ENCODE data around the gene PLAC9.

PLAC9 gene

GRCh38 chr10:80139265-80139664, 6.7 kb downstream of the PLAC9 start:
- Histone ChIP-seq H3K4me3 (replicated peaks; ENCODE audit: insufficient read depth, low read length) (no peak overlapping the region), H3K27me3 (ENCODE audit: insufficient read depth, poor library complexity, severe bottlenecking) (peaks cover 2% of the 10 kb centered on the region), H3K27ac (replicated peaks) (no peak overlapping the region)
- no peak for DNase-seq (ENCODE audit: low read depth in 1 of 2, low spot score in 1 of 2)
- TF ChIP-seq REST (IDR thresholded peaks at IDR 0.05; ENCODE audit: insufficient replicate concordance, low read depth) (no peak), GABPA (IDR thresholded peaks at IDR 0.05; ENCODE audit: low read depth) (no peak), SPI1 (IDR thresholded peaks at IDR 0.05; ENCODE audit: borderline replicate concordance, low read depth) (no peak), CTCF (IDR thresholded peaks at IDR 0.05; ENCODE audit: insufficient read depth, low read length) (no peak), POLR2AphosphoS5 (IDR thresholded peaks at IDR 0.05; ENCODE audit: low read depth) (no peak)

- no peak for DNase-seq (ENCODE audit: low read depth in 1 of 2, low spot score in 1 of 2)
- Histone ChIP-seq H3K27ac (replicated peaks) (no peak overlapping the region), H3K4me3 (replicated peaks; ENCODE audit: insufficient read depth, low read length) (no peak overlapping the region), H3K27me3 (ENCODE audit: insufficient read depth, poor library complexity, severe bottlenecking) (no peaks in the 10 kb centered on the region)
- TF ChIP-seq SPI1 (IDR thresholded peaks at IDR 0.05; ENCODE audit: borderline replicate concordance, low read depth) (no peak), GABPA (IDR thresholded peaks at IDR 0.05; ENCODE audit: low read depth) (no peak), CTCF (IDR thresholded peaks at IDR 0.05; ENCODE audit: insufficient read depth, low read length) (no peak), POLR2AphosphoS5 (IDR thresholded peaks at IDR 0.05; ENCODE audit: low read depth) (no peak), REST (IDR thresholded peaks at IDR 0.05; ENCODE audit: insufficient replicate concordance, low read depth) (no peak)
Measured at GRCh38 chr10:80140251-80140650, 7.7 kb downstream of the PLAC9 start.

DNA sequence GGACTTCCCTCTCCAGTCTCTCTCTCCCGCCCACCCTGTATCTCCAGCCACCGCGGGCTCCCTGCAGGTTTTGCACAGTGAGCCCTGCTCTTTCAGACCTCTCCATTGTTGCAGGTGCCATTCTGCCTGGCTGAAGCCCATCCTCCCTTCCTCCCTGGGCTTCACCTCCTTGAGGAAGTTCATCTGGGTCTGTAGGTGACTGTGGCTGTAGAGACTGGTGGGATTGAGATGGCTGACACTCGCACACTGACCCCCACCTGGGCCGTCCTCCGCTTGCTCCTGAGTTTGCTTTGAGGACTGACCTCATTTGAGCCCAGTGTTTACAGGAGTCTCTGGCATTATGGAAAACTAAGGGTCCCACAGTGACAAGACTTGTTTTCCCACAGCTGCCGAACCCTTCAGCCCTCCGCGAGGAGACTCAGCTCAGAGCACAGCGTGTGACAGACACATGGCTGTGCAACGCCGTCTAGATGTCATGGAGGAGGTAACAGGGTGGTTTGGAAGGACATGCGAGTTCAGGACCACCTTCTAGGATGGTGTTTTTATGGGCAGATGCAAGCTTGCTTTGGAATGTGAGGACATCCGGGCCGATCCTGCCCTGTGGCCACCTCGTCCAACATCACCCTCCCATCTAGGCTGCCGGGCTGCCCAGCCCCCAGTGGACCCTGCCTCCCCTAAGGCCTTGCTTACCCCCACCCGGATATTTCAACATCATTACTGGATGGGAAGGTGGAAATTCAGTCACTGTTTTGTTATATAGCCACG, 9.3 kb downstream of the PLAC9 start:
- TF ChIP-seq POLR2AphosphoS5 (IDR thresholded peaks at IDR 0.05; ENCODE audit: low read depth) = no peak
- no peak for TF ChIP-seq CTCF (IDR thresholded peaks at IDR 0.05; ENCODE audit: insufficient read depth, low read length)
- TF ChIP-seq REST (IDR thresholded peaks at IDR 0.05; ENCODE audit: insufficient replicate concordance, low read depth) = no peak
- no peak for TF ChIP-seq SPI1 (IDR thresholded peaks at IDR 0.05; ENCODE audit: borderline replicate concordance, low read depth)
- no peak for TF ChIP-seq GABPA (IDR thresholded peaks at IDR 0.05; ENCODE audit: low read depth)
- H3K4me3 ChIP-seq (replicated peaks; ENCODE audit: insufficient read depth, low read length) = no peak overlapping the region
- no peak for DNase-seq (ENCODE audit: low read depth in 1 of 2, low spot score in 1 of 2)
- no peak overlapping the region for H3K27ac ChIP-seq (replicated peaks)
- no peaks in the 10 kb centered on the region for H3K27me3 ChIP-seq (ENCODE audit: insufficient read depth, poor library complexity, severe bottlenecking)
